Stimulated activated CD4-positive, alpha-beta T cell treated with anti-CD3 and anti-CD28 coated beads, Interleukin-1b, Interleukin-23, amount 100 ng/mL, for 1 hour (primary cell): Measurements from ENCODE around the gene CD160.
"Not testable (repeated sequence)": the region's sequence is repeated elsewhere in the genome, so short reads cannot be mapped to it uniquely, and the experiment has no call there.

Source experiments
- DNase-seq, 2 donors: peaks; one replicate each; pipeline ENCODE4 v3.0.0-alpha.2; 2020; ENCODE audit warnings: low read depth in 2 of 2

Gene CD160, protein sequence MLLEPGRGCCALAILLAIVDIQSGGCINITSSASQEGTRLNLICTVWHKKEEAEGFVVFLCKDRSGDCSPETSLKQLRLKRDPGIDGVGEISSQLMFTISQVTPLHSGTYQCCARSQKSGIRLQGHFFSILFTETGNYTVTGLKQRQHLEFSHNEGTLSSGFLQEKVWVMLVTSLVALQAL

DNA sequence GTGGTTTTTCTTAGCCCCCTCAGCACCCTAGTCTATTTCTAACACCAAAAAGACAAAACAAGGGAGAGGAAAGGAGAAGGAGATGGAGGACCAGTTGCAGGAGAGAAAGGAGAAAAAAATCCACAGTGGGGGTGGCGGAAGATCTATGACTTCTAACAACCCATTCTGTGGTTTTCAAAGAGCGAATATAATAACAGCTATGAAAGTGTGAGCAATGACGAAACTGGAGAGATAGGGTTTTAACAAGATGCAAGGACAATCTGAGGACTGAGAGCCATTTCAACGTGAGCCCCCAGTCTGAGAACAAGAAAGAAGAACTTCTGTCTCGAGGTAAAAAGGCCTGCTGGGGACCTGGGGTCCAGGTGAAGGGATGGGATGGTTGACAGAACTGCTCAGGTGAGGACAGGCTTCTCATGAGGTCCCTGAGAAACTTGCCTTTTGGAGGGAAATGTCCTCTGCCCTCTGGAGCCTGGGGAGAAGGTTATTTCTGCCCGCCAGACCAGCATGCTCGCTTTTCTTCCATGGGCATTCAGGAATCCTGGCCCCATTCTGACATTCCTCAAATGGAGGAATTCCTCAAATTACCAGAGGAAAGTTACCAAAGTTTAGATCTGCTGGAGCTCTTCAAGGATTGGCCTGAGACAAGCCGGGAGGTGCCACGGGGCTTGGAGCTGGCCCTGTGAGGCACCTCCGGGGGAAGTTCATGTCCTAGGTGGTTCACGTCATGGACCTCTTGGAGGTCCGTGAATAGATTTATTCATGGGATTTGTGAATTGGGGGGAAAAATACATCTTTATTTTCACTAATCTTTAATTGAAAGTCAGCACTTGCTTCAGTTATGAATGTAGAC, at the start of gene CD160:
Gene CD160 (plus strand): TSS at position 270 of the 850 bp plus-strand sequence. CDS start 8,829 bp downstream, outside the sequence.
- DNase-seq, result no peak

DNA sequence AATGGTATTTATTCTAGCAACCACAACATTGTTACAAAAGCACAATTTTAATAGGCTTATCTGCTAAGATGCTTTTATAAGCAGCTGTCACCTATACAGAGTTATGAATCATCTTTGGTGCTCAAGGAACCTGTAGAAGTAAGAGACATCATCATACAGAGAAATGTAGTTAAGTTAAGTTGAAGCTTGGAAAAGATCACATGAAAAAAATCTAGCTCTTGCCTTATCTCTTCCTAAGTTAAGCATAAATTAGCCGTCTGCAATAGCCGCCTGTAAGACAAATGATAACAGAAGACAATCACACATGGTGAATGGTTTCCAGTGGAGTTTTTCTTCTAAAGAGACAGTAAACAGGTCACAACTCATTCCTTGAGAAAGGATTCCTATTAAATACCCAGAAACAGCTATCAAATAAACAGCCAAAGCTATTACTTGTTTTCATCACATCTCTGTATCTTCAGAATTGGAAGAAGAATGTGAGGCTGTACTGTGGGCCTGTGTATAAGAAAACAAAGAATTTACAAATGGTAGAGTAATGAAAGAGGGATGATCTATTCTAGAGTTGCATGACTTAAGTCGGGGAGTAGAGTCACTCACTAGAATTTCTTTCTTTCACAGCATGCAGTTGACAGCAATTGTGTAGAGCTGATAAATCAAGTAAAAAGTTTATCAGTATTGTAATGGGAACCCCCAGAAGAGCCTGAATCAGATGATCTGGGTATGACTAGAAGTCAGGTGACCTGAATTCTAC, 48.1 kb upstream of the CD160 start:
- not testable (repeated sequence) for DNase-seq

DNA sequence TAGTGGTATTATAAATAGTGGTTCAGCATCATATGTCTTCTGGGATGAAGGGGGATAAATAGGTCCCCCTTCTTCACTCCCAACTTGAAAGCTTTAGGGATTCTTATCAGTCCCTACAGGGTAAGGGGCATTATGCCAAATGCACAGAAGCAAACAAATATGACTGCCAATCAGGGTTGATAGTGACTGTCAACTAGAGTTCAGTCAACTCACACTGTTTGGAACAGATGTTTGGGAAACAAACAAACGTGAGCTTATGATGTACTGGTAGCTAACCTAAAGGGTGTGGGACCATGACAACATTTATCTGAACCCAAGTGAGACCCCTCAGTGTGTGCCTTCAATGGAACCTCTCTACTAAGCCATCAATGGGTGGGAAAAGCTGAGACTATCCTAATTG, 46.1 kb upstream of the CD160 start:
- DNase-seq, result not testable (repeated sequence)

DNA sequence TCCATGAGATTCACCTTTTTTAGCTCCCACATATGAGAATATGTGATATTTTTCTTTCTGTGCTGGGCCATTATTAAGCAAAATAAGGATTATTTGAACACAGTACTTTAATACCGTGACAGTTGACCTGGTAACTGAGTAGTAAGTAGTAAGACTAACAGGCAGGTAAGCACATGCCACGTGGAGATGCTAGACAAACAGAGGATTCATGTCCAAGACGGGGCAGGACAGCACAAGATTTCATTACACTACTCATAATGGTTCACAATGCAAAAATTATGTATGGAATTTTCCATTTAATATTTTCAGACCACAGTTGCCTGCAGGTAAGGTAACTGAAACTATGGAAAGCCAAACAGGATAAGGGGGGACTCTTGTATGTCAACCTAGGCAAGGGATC, 34.4 kb upstream of the CD160 start:
- DNase-seq, result not testable (repeated sequence)

DNA sequence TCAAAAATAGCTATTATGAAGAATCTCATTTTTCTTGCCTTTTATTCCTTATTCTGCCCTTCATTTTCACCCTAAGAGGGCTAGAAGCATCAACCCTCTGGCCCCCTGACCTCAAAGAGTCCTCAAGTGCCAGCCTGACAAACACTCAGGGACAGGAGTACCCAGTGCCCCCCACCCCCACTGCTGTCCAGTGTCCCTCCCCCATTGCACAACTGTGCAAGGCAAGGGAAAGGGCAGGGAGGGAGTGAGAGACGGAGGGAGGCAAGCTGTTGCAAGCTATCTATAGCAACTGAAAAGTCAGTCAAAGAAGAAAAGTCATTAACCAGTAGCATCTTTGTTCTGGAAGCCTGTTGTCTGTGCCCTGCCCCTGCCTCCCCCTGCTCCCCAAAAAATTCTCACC, 33.2 kb upstream of the CD160 start:
- not testable (repeated sequence) for DNase-seq

DNA sequence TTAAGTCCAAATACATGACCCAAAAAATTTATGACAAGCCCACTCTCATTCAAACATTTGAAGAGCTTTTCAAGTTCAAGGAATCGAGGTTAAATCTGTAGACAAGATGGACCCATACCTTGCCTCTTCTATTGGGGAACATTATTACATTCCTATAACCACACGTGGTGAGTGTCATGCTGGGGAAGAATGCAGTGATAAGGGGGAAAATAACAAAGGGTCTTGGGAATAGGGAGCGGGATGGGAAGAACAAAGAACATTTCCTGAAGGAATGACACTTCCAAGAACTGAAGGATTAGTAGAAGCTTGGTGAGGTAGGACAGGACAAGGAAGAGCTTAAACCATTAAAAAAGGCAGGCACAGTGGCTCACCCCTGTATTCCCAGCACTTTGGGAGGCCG, 31.0 kb upstream of the CD160 start:
- DNase-seq, result no peak

DNA sequence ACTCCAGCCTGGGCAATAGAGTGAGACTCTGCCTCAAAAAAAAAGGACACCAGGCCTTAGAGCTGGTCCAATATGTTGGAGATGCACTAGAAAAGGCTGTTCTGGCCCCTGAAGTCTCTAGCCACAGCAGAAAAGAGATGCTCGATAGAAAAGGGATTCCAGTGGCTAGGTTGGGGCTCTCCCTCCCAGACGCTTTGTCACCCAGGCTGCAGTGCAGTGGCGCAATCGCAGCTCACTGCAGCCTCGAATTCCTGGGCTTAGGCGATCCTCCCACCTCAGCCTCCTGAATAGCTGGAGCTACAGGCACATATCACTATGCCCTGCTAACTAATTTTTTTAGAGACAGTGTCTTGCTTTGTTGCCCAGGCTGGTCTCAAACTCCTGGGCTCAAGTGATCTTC, 30.4 kb upstream of the CD160 start:
- DNase-seq, result no peak

DNA sequence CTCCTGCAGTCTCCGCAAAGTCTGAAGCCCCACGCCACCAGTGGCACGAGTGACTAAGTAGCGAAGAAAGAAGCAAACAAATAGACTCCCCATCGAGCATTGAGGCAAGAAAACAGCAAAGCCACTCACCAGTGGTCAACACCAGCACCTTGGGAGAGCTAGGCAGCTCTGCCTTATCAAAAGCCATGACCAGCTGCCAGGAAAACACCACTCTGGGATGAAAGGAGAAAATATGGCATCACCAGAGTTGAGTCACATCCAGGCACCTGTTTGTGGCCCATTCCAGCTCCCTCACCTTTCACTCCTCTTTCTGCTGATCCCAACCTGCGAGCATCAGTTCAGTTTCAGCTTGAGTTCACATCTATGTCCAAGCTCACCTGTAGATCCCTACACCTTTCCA, 29.4 kb upstream of the CD160 start:
- DNase-seq, result no peak

DNA sequence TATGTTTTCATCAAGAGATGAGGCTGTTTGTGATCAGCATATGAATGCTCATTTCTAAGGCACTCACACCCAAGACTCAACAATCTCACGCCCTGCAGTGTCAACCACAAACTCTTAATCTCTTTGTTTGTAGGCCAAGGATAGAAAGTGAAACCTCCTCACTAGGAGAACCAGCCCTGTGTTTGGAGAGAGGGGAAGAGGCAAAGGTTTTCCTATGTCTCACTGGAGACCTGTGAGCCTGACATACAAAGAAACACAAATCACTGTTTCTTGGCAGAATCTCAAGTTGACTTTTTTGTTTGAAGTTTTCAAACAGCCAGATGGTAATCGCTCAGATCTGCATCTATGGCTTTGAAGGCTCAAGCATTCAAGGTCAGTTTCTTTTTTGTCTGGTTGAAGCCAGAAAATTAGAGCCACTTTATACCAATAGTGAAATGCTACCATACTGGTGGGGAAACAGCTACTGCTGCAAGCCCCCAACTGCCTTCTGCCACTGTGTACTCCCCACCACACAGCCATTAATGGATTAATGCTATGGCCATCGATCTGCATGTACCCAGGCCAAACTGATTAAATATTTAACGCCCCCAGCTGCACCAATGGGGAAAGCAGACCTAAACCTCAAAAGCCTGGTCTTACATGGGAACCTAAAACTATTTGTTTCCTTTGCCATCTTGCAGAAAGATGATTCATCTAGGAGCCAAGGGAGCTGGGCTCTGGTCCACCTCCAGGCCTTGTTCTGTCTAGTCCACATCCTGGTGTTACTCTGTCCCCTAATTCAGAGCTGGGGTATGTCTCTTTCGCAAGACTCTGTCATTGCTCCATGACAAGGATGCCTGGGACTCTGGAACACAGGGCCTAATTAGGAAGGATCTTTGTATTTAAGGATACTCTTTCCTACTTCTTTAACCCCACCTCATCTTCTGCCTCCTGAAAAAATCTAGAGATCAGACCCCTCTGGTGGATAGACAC, 28.4 kb upstream of the CD160 start:
- DNase-seq, result no peak

DNA sequence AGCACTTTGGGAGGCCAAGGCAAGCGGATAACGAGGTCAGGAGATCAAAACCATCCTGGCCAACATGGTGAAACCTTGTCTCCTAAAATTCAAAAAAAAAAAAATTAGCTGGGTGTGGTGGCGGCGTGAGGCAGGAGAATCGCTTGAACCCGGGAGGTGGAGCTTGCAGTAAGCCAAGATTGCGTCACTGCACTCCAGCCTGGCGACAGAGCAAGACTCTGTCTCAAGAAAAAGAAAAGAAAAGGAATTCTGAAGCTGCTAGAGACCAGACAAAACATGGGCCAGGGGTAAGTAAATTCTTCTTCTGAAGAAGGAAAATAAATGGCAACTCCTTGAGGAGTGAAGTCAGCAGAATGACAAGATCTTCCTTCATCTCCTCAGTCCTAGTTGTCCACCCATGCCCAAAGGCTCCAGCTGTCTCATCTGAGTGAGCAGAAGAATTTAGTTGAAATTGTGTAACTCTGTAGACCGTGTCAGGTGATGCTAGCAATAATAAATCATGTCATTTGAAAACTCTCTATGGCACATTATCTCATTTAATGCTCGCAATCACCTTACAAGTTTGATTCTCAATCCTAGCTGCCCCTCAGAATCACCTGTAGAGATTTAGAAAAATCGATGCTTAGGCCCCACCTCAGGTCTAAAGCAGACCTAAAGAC, 26.4 kb upstream of the CD160 start:
- no peak for DNase-seq

DNA sequence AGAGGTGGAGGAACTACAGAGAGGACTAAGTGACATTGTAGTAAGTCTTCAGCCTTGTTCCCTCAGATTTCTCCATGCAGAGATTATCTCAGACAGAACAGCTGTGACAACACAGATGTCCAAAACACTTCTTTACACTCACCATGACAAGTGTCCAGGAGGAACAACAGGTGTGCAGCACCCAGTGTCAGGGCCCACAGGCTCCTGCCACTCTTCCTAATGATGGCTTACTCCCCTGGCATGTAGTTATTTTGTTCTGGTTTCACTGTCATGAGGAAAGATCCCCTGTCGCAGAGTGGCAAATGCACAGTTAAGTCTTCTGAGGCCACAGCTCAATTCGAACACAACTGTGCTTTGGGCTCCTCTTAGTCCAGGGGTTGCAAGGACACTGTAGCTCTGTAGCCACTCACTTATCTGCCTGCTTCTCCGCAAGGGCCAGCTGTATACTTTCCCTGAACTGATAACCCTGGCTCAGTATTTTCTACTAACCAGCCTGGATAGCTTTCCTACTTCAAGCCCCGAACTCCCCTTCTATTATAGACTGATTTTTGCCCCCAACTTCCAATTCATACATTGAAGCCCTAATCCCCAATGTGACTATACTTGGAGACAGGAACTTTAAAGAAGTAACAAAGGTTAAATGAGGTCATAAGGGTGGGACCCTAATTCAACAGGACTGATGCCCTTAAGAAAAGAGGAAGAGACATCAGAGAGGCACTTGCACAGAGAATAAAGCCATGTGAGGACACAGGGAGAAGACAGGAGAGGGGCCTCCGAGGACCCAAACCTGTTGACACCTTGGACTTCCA, 23.3 kb upstream of the CD160 start:
- no peak for DNase-seq

DNA sequence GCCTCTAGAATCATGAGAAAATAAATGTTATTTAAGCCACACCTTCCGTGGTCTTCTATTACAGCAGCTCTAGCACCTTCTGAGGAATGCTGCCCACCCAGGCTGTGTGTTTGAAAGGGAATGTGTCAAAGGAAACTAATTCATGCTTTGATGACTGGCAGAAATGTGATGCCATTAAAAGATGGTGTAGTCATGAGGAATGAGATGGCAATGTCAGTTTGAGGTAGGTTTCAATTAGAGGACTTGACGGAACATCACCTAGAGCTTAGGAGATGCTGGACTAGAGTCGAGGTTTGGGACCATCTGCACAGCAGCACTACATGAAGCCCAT, 22.7 kb upstream of the CD160 start:
- DNase-seq, result no peak

DNA sequence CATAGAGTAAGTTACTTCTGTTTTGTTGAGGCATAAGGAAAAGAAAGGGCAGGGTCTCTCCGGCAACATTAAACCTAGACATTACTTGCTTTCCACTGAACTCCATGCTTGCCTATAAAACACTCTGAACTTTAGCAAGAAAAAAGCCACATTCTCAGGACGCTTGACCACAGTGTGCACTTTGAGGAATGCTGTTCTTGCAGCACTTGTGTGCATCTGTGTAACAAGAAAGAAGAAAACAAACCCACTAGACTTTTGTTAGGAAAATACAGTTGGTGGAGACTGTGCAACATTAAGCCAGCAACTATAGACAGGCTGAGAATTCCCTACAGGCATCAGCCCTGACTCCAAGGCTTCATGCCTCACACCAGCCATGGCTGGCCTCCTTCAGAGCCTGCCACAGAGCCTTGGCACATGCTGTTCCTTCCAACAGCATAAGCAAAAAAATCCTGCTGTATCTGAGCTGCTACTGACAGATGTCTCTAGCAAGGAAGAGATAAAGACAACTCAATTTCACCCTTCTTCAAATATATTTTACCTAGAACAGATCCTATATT, 17.9 kb upstream of the CD160 start:
- no peak for DNase-seq

DNA sequence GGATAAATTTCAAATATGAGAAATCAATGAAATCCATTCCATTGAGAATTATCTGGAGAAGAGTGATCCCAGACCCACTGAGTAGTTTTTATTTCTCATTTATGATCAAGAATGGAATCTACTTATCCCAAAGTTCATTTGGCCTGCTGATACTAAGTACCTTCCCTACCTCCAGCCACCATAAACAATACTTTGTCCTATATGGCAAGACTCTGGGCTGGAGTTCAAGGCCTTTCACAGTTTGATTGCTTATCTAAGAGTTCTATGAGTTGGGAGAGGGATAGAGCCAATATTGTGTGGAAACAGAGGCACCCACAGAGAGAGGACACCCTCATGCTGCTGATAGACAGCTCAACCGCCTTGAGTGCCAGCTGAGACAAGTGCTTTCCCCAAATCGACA, 17.2 kb upstream of the CD160 start:
- DNase-seq, result no peak

DNA sequence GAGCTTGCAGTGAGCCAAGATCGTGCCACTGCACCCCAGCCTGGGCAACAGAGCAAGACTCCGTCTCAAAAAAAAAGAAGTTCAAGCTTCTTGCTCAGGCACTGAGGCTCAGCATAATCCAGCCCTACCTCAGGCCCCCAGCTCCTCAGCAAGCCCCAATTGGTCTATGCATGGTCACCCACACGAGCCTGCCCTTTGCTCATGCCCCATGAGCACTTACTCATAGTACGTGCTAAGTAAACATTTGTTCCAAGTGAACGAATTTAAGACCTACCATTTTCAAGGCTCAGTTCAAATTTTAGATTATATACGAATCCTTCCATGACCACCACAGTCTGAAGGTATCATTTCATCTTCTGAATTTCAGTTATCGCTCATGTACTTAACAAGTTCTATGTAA, 16.5 kb upstream of the CD160 start:
- no peak for DNase-seq

DNA sequence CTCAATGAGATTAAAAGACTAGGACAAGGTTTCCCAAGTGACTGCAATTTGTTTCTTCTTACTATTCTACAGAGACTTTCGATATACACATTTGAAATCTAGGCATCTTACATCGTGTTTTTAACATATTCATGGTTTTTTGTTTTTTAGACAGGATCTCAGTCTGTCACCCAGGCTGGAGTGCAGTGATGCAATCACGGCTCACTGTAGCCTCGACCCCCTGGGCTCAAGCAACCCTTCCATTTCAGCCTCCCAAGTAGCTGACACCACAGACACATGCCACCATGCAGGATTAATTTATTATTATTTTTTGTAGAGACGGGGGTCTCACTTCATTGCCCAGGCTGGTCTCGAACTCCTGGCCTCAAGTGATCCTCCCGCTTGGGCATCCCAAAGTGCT, 13.7 kb upstream of the CD160 start:
- DNase-seq, result no peak

DNA sequence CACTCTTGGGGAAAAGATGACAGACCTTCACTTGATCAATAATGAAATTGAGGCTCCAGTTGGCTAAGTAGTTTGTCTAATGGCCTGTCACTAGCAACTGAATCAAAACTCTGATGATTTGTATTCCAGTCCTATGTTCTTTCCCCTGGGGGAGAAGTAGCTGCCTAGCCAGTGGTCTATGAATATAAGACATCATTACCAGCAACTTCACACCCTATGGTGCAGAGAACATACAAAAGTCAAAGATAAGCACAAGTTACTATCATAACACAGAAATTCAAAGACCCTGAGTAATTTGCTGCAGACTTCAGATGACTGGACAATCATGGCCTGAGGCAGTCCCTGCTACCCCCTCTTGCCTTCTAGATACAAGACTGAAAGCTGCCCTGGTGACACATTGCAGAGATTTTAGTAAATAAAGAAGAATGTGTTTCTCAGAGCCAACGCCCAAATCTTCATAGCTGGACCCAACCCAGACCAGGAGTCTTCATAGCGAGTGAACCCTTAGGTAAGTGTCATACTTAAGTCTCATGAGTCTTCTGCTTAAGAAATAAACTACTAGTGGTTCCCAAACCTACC, 13.1 kb upstream of the CD160 start:
- no peak for DNase-seq

DNA sequence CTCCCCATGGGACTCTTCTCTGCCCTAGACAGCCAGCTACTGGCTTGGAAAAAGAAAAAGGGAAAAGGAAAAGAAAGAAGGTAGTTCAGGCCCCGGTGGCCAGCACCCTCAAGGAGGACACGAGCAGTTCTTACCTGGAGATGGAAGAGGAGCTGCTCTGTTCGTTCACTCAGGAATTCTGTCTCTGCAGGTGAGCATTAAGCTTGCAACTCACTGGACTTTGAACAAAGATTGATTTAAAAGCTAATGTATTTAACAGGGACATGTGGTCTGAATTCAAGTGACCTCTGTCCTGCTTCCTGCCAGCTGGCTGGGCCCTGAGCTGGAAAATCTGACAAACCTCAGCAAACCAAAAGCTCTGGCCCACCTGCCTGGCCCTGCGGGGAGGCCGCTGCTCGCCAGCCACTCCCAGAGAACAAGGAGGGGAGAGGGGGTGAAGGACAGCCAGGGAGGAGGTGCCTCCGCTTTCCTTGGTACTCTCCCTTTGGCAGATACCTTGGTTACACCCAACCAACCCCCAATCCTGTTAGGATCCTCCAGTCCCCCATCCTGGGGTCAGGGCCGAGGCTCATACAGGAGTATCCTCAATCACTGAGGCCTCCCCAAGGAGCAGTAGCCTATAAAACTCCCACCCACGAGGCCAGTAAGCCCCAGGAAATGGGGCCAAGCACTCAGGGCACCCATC, 12.0 kb upstream of the CD160 start, which contains the start of gene PDZK1:
Gene PDZK1 (minus strand): TSS at position 186 of the 685 bp plus-strand sequence. CDS start 19,347 bp downstream, outside the sequence.
- no peak for DNase-seq

DNA sequence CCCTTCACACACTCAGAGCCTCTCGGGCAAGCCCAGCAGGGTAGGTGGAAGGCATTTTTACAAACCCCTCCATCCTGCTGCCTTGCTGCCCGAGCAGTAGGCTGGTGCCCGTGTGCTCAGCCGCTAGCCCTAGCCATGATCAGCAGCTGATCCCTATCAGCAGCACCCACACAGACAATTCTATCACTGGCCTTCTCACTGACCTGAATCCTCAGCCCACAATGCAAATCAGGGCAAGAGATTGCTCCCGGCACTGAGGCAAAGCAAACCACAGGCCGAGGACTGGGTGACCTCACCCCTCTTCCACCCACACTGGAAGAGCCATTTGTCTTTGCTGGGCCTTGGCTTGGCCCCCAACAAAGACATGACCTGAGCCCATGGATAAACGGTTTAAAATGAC, 11.2 kb upstream of the CD160 start:
- no peak for DNase-seq
